ENCODE data around the gene PXDN.

PXDN gene

GRCh38 chr2:1603521-1603920 is 140.8 kb downstream of the PXDN start:
- no peaks in the 10 kb centered on the region for H3K36me3 ChIP-seq (ENCODE audit: insufficient read depth, insufficient read length, low read length)
- no peaks in the 10 kb centered on the region for H3K9me3 ChIP-seq (ENCODE audit: insufficient read depth, low read length)
- H3K4me1 ChIP-seq (ENCODE audit: insufficient read depth, insufficient read length): peaks cover 6% of the 10 kb centered on the region
- no peak overlapping the region for H3K4me3 ChIP-seq (ENCODE audit: insufficient read length, low read depth)
- H3K9ac ChIP-seq (ENCODE audit: insufficient read length, low read depth): no peak overlapping the region
- TF ChIP-seq YY1 (IDR thresholded peaks at IDR 0.05; ENCODE audit: insufficient read depth, insufficient read length): no peak
- no peak for TF ChIP-seq ZNF274 (IDR thresholded peaks at IDR 0.05; ENCODE audit: low read depth, low read length)
- TF ChIP-seq SUZ12 (IDR thresholded peaks at IDR 0.05; ENCODE audit: extremely low read depth, insufficient read depth, insufficient read length): no peak
- H3K27me3 ChIP-seq (ENCODE audit: insufficient read depth, insufficient read length): peaks cover 35% of the 10 kb centered on the region
- no peak for DNase-seq (ENCODE audit: low read depth, low spot score)

GRCh38 chr2:1603059-1603458 is 141.3 kb downstream of the PXDN start:
- Histone ChIP-seq H3K27me3 (ENCODE audit: insufficient read depth, insufficient read length) (peaks cover 33% of the 10 kb centered on the region), H3K9me3 (ENCODE audit: insufficient read depth, low read length) (no peaks in the 10 kb centered on the region), H3K9ac (ENCODE audit: insufficient read length, low read depth) (no peak overlapping the region), H3K36me3 (ENCODE audit: insufficient read depth, insufficient read length, low read length) (no peaks in the 10 kb centered on the region), H3K4me3 (ENCODE audit: insufficient read length, low read depth) (no peak overlapping the region), H3K4me1 (ENCODE audit: insufficient read depth, insufficient read length) (peaks cover 6% of the 10 kb centered on the region)
- TF ChIP-seq SUZ12 (IDR thresholded peaks at IDR 0.05; ENCODE audit: extremely low read depth, insufficient read depth, insufficient read length): no peak
- no peak for TF ChIP-seq ZNF274 (IDR thresholded peaks at IDR 0.05; ENCODE audit: low read depth, low read length)
- TF ChIP-seq YY1 (IDR thresholded peaks at IDR 0.05; ENCODE audit: insufficient read depth, insufficient read length): no peak
- DNase-seq (ENCODE audit: low read depth, low spot score): no peak

- Histone ChIP-seq H3K4me3 (ENCODE audit: insufficient read length, low read depth) (no peak overlapping the region), H3K9me3 (ENCODE audit: insufficient read depth, low read length) (no peaks in the 10 kb centered on the region), H3K9ac (ENCODE audit: insufficient read length, low read depth) (no peak overlapping the region), H3K36me3 (ENCODE audit: insufficient read depth, insufficient read length, low read length) (no peaks in the 10 kb centered on the region), H3K27me3 (ENCODE audit: insufficient read depth, insufficient read length) (peaks cover 29% of the 10 kb centered on the region), H3K4me1 (ENCODE audit: insufficient read depth, insufficient read length) (peaks cover 6% of the 10 kb centered on the region)
- no peak for DNase-seq (ENCODE audit: low read depth, low spot score)
- no peak for TF ChIP-seq ZNF274 (IDR thresholded peaks at IDR 0.05; ENCODE audit: low read depth, low read length)
- TF ChIP-seq YY1 (IDR thresholded peaks at IDR 0.05; ENCODE audit: insufficient read depth, insufficient read length): no peak
- no peak for TF ChIP-seq SUZ12 (IDR thresholded peaks at IDR 0.05; ENCODE audit: extremely low read depth, insufficient read depth, insufficient read length)
These were observed 141.9 kb downstream of the PXDN start for GRCh38 chr2:1602278-1603010.

GRCh38 chr2:1601471-1602277 is 142.6 kb downstream of the PXDN start:
- Histone ChIP-seq H3K36me3 (ENCODE audit: insufficient read depth, insufficient read length, low read length) (no peaks in the 10 kb centered on the region), H3K4me3 (ENCODE audit: insufficient read length, low read depth) (no peak overlapping the region), H3K9ac (ENCODE audit: insufficient read length, low read depth) (no peak overlapping the region), H3K9me3 (ENCODE audit: insufficient read depth, low read length) (no peaks in the 10 kb centered on the region), H3K4me1 (ENCODE audit: insufficient read depth, insufficient read length) (peaks cover 6% of the 10 kb centered on the region), H3K27me3 (ENCODE audit: insufficient read depth, insufficient read length) (peaks cover 22% of the 10 kb centered on the region)
- DNase-seq (ENCODE audit: low read depth, low spot score): no peak
- TF ChIP-seq YY1 (IDR thresholded peaks at IDR 0.05; ENCODE audit: insufficient read depth, insufficient read length) (no peak), SUZ12 (IDR thresholded peaks at IDR 0.05; ENCODE audit: extremely low read depth, insufficient read depth, insufficient read length) (no peak), ZNF274 (IDR thresholded peaks at IDR 0.05; ENCODE audit: low read depth, low read length) (no peak)

GRCh38 chr2:1601067-1601412 is 143.3 kb downstream of the PXDN start:
- Histone ChIP-seq H3K27me3 (ENCODE audit: insufficient read depth, insufficient read length) (peaks cover 15% of the 10 kb centered on the region), H3K36me3 (ENCODE audit: insufficient read depth, insufficient read length, low read length) (no peaks in the 10 kb centered on the region), H3K9me3 (ENCODE audit: insufficient read depth, low read length) (no peaks in the 10 kb centered on the region), H3K9ac (ENCODE audit: insufficient read length, low read depth) (no peak overlapping the region), H3K4me3 (ENCODE audit: insufficient read length, low read depth) (no peak overlapping the region), H3K4me1 (ENCODE audit: insufficient read depth, insufficient read length) (peaks cover 4% of the 10 kb centered on the region)
- TF ChIP-seq ZNF274 (IDR thresholded peaks at IDR 0.05; ENCODE audit: low read depth, low read length) (no peak), YY1 (IDR thresholded peaks at IDR 0.05; ENCODE audit: insufficient read depth, insufficient read length) (no peak), SUZ12 (IDR thresholded peaks at IDR 0.05; ENCODE audit: extremely low read depth, insufficient read depth, insufficient read length) (no peak)
- no peak for DNase-seq (ENCODE audit: low read depth, low spot score)

GRCh38 chr2:1600191-1601066 is 143.9 kb downstream of the PXDN start:
- no peak for DNase-seq (ENCODE audit: low read depth, low spot score)
- Histone ChIP-seq H3K9ac (ENCODE audit: insufficient read length, low read depth) (no peak overlapping the region), H3K4me3 (ENCODE audit: insufficient read length, low read depth) (no peak overlapping the region), H3K27me3 (ENCODE audit: insufficient read depth, insufficient read length) (peaks cover 9% of the 10 kb centered on the region), H3K4me1 (ENCODE audit: insufficient read depth, insufficient read length) (peaks cover 4% of the 10 kb centered on the region), H3K36me3 (ENCODE audit: insufficient read depth, insufficient read length, low read length) (no peaks in the 10 kb centered on the region), H3K9me3 (ENCODE audit: insufficient read depth, low read length) (no peaks in the 10 kb centered on the region)
- TF ChIP-seq SUZ12 (IDR thresholded peaks at IDR 0.05; ENCODE audit: extremely low read depth, insufficient read depth, insufficient read length): no peak
- no peak for TF ChIP-seq ZNF274 (IDR thresholded peaks at IDR 0.05; ENCODE audit: low read depth, low read length)
- no peak for TF ChIP-seq YY1 (IDR thresholded peaks at IDR 0.05; ENCODE audit: insufficient read depth, insufficient read length)

Measured in NT2/D1 (cell line).